NCI-H510A treated with DMSO at 0.1 percent for 48 hours (cell line): Measurements from ENCODE around the gene OBSCN.

ENCODE experiments used
- DNase-seq: peaks from one replicate; lab custom pipeline; 2025; lab: John Stamatoyannopoulos, UW

Gene OBSCN

DNA sequence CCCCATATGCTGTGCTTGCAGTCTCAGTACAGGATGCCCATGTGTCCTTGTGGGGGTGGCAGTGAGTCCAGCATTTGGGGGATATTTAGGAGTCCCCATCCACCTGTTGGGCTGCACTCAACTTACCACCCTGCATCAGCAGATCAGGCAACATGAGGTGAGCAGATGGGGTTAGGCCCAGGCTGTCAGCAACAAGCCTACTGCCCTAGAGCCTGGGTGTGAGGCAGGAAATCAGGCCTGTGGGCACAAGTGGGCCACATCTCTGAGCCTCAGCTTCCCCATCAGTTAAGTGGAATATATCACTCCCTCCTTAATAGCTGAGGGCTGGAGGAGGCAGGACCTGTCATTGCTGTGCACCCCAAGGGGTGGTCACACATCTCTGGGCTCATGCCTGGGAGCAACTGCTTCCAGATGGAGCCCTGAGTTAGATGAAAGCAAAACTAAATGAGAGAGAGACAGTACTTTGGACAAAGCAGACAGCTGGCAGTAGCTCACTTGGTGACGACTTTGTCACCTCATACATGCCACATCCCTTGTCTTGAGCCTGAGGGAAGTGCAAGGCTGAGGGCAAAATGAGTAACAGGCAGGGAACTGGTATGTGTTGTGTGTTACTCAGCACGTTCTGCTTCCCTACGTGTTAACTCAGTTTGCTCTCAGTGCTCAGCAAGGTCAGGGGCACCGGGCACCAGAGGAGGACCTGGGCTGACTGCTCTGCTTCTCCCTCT is 150.4 kb downstream of the OBSCN start:
- no peak for DNase-seq

- no peak for DNase-seq
Measured at GRCh38 chr1:228358764-228359612, 151.1 kb downstream of the OBSCN start.

- no peak for DNase-seq
Measured at GRCh38 chr1:228359613-228360532, 152.0 kb downstream of the OBSCN start.

GRCh38 chr1:228360533-228361313 is 152.9 kb downstream of the OBSCN start:
- no peak for DNase-seq

DNA sequence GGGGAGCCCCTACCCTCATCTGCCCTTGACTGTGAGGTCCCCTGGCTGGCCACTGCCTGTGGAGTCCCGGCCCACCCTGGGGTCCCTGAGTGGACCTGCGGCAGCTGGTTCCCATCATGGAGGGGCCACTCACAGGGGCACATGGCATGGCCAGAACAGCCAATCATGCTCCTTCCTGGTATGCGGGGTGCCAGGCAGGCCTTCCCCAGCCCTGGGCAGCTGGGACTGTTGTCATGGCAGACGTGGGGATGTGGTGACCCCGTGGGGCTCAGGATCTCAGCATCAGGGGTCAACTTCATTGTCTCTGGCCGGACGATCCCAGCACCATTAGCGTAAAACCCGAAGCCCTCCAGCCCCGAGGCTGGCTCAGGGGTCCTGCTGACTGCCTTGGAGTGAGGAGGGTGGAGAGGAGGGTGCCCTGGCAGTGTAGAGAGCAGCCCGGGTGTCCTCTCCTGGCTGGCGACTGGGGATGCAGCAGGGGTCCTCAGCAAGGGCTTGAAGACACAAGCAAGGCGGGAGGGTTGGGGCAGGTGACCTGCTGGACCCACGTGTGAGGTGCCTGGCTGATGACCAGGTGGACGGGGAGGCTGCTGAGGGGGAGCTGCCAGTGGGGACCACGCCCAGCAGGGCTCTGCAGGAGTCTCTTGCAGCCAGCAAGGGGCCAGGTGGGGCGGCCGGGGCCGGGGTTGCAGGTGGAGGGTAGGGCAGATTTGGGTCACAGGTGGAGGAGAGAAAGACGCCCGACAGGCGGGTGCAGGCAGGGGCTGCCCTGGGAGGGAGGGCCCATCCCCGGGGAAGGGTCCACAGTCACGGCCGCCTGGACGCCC is 153.7 kb downstream of the OBSCN start:
- no peak for DNase-seq

DNA sequence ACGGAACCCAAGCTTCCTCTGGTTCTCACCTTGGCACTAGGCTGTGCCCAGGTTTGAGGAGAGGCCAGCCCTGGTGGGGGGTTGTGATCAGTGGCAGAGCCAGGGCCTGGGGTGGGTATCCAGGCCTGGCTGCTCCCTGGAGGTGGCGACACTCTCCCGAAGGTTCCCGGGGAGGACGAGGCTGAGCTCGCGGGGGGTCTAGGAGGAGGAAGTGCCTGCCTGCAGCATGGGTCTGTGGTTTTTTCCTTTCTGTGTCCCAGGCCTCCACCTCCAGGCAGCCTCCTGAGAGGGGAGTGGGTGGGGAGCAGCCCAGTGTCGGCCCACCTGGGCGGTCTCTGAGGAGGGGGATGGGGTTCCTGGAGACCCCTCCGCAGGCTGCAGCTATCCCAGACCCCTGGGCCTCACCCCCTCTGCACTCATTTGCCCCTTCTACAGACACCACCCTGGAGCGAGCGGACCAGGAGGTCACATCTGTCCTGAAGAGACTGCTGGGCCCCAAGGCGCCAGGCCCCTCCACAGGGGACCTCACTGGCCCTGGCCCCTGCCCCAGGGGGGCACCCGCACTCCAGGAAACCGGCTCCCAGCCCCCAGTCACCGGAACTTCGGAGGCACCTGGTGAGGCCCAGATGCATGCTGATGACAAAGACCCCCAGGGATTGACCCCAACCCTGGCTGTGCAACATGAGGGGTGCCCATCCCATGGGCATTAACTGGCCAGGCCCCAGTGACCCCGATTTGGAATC is 154.5 kb downstream of the OBSCN start:
- no peak for DNase-seq

- no peak for DNase-seq
Measured at GRCh38 chr1:228362884-228363450, 155.1 kb downstream of the OBSCN start.

GRCh38 chr1:228363686-228364067 is 155.8 kb downstream of the OBSCN start:
- DNase-seq = no peak

- no peak for DNase-seq
Measured at GRCh38 chr1:228364068-228364705, 156.3 kb downstream of the OBSCN start.

GRCh38 chr1:228364706-228365213 is 156.9 kb downstream of the OBSCN start:
- no peak for DNase-seq

DNA sequence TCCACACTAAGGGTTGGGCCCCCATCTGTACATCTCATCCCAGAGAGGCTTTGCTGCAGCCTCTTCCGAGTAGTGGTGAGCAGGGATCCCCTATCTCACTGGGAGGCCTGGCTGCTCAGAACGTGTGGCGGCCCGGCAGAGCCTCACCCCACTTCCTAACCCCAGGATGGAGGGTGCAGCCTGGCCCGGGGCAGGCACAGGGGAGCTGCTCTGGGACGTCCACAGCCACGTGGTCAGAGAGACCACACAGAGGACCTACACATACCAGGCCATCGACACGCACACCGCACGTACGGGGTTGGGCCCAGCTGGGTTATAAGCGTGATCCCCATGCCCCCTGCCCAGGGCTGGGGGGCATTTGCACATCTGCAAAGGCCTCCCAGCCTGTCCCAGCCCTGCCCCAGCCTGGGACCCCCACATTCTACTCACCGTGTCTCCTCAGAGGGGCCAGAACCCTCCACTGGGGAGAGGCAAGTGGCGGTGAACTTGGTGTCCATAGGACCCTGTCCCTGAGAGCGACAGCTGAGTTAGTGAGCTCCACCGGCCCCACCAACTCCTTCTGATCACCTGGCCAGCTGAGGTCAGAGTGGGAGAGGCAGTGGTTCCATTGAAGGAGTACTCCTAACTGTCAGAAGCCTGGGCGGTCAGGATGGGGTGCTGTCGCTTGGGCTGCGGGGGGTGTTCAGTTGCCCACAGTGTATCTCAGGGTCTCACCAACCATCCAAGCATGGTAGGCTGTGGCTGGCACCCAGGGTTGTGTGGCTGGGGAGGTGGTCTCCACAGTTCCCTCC is 157.6 kb downstream of the OBSCN start:
- DNase-seq = no peak

- no peak for DNase-seq
Measured at GRCh38 chr1:228366062-228366865, 158.4 kb downstream of the OBSCN start.

- no peak for DNase-seq
Measured at GRCh38 chr1:228366866-228367741, 159.3 kb downstream of the OBSCN start.

DNA sequence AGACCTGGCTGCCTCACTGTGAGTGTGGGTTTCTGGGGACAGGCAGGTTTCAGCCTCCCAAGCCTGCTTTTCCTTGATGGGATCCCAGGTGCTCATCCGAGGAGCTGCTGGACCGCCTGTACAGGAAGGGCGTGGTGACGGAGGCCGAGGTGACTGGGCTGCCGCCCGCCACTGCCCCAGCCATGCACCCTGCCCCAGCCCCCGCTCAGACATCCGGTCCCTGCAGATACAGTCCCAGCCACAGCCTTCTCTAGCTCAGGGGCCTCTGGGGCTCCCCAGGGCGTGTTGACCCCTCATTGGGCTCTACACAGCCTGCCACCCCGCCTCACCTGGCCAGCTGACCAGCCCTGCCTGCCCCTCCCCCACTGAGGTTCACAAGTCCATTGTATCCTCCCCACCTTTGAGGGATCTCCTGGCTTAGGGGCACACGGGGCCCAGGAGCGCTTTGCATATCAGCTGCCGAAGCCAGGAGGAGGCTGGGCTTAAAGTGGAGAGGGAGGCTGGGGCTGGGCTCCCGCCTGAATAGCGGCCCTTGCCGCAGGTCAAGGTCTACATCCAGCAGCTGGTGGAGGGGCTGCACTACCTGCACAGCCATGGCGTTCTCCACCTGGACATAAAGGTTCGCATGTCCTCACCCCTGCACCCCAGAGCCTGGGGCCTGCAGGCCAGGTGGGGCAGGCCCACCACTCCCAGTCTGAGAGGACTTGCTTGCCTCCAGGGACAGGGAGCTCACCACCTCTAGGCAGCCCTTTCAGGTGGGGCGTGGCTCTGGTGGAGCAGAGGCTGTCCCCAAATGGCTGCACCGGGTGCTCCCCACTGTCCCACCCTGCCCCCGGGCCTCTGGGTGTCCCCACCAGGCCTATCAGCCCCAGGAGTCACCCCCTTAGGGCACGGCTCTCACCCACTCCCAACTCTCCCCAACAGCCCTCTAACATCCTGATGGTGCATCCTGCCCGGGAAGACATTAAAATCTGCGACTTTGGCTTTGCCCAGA is 160.3 kb downstream of the OBSCN start:
- DNase-seq = peak; percentile 32
